ENCODE data around the gene AXIN1. TPM values are rescaled to one million over a fixed set of nuclear protein-coding genes. Genes with fewer than 3 reads are reported as not detected.

The AXIN1 gene
- total and polyA plus RNA-seq, 2 of the 8 experiments (the other 6 are each of a cell fraction or from before 2014, with no cell fraction given) = 12.5 to 41.9 TPM

- TF ChIP-seq, protein P1, sequence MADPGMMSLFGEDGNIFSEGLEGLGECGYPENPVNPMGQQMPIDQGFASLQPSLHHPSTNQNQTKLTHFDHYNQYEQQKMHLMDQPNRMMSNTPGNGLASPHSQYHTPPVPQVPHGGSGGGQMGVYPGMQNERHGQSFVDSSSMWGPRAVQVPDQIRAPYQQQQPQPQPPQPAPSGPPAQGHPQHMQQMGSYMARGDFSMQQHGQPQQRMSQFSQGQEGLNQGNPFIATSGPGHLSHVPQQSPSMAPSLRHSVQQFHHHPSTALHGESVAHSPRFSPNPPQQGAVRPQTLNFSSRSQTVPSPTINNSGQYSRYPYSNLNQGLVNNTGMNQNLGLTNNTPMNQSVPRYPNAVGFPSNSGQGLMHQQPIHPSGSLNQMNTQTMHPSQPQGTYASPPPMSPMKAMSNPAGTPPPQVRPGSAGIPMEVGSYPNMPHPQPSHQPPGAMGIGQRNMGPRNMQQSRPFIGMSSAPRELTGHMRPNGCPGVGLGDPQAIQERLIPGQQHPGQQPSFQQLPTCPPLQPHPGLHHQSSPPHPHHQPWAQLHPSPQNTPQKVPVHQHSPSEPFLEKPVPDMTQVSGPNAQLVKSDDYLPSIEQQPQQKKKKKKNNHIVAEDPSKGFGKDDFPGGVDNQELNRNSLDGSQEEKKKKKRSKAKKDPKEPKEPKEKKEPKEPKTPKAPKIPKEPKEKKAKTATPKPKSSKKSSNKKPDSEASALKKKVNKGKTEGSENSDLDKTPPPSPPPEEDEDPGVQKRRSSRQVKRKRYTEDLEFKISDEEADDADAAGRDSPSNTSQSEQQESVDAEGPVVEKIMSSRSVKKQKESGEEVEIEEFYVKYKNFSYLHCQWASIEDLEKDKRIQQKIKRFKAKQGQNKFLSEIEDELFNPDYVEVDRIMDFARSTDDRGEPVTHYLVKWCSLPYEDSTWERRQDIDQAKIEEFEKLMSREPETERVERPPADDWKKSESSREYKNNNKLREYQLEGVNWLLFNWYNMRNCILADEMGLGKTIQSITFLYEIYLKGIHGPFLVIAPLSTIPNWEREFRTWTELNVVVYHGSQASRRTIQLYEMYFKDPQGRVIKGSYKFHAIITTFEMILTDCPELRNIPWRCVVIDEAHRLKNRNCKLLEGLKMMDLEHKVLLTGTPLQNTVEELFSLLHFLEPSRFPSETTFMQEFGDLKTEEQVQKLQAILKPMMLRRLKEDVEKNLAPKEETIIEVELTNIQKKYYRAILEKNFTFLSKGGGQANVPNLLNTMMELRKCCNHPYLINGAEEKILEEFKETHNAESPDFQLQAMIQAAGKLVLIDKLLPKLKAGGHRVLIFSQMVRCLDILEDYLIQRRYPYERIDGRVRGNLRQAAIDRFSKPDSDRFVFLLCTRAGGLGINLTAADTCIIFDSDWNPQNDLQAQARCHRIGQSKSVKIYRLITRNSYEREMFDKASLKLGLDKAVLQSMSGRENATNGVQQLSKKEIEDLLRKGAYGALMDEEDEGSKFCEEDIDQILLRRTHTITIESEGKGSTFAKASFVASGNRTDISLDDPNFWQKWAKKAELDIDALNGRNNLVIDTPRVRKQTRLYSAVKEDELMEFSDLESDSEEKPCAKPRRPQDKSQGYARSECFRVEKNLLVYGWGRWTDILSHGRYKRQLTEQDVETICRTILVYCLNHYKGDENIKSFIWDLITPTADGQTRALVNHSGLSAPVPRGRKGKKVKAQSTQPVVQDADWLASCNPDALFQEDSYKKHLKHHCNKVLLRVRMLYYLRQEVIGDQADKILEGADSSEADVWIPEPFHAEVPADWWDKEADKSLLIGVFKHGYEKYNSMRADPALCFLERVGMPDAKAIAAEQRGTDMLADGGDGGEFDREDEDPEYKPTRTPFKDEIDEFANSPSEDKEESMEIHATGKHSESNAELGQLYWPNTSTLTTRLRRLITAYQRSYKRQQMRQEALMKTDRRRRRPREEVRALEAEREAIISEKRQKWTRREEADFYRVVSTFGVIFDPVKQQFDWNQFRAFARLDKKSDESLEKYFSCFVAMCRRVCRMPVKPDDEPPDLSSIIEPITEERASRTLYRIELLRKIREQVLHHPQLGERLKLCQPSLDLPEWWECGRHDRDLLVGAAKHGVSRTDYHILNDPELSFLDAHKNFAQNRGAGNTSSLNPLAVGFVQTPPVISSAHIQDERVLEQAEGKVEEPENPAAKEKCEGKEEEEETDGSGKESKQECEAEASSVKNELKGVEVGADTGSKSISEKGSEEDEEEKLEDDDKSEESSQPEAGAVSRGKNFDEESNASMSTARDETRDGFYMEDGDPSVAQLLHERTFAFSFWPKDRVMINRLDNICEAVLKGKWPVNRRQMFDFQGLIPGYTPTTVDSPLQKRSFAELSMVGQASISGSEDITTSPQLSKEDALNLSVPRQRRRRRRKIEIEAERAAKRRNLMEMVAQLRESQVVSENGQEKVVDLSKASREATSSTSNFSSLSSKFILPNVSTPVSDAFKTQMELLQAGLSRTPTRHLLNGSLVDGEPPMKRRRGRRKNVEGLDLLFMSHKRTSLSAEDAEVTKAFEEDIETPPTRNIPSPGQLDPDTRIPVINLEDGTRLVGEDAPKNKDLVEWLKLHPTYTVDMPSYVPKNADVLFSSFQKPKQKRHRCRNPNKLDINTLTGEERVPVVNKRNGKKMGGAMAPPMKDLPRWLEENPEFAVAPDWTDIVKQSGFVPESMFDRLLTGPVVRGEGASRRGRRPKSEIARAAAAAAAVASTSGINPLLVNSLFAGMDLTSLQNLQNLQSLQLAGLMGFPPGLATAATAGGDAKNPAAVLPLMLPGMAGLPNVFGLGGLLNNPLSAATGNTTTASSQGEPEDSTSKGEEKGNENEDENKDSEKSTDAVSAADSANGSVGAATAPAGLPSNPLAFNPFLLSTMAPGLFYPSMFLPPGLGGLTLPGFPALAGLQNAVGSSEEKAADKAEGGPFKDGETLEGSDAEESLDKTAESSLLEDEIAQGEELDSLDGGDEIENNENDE (IDR thresholded peaks at IDR 0.05; ENCODE audit: insufficient replicate concordance, low read length) = no peak
- TF ChIP-seq CBX8 (IDR thresholded peaks at IDR 0.05; ENCODE audit: borderline replicate concordance, low read depth, low read length) (no peak), SP2 (IDR thresholded peaks at IDR 0.05; ENCODE audit: low read length) (no peak), BCL11A (IDR thresholded peaks at IDR 0.05; ENCODE audit: low read depth in 2 of 2, low read length in 2 of 2) (no peak), SUZ12 (IDR thresholded peaks at IDR 0.05; ENCODE audit: low read length) (no peak), POU5F1 (IDR thresholded peaks at IDR 0.05; ENCODE audit: low read depth, low read length) (no peak), SIX5 (IDR thresholded peaks at IDR 0.05; ENCODE audit: low read depth, low read length) (no peak), ATF2 (IDR thresholded peaks at IDR 0.05; ENCODE audit: low read length) (no peak)
These were observed 8.3 kb upstream of the AXIN1 start (continued) for GRCh38 chr16:360698-361336.
